Activated naive CD8-positive, alpha-beta T cell (primary cell): ENCODE measurements around the gene APEX2.
A peak's percentile ranks its signal among the peaks of the same experiment; 100 is the strongest.
"Not testable (repeated sequence)": the region's sequence is repeated elsewhere in the genome, so short reads cannot be mapped to it uniquely, and the experiment has no call there.

Source experiments
- H3K27ac Mint-ChIP-seq: one replicate; pipeline ENCODE4 v1.8.0; 2021; ENCODE audit warnings: mixed read lengths
- H3K27me3 Mint-ChIP-seq: one replicate; pipeline ENCODE4 v1.8.0; 2021; ENCODE audit warnings: mixed read lengths
- H3K36me3 Mint-ChIP-seq: one replicate; pipeline ENCODE4 v1.8.0; 2021; ENCODE audit warnings: mixed read lengths
- H3K4me1 Mint-ChIP-seq: one replicate; pipeline ENCODE4 v1.8.0; 2021; ENCODE audit warnings: low read depth, mixed read lengths
- H3K4me3 Mint-ChIP-seq: one replicate; pipeline ENCODE4 v1.8.0; 2021; ENCODE audit warnings: mild to moderate bottlenecking, mixed read lengths
- H3K9me3 Mint-ChIP-seq: one replicate; pipeline ENCODE4 v1.8.0; 2021; ENCODE audit warnings: low read depth, mixed read lengths

Gene APEX2

GRCh38 chrX:54999717-55000598, at the start of gene APEX2:
APEX2 (plus strand) TSS chrX:55000363; CDS start chrX:55000423, 60 bp downstream.
- H3K36me3 Mint-ChIP-seq, result peaks cover 3% of the 10 kb centered on the region
- H3K27ac Mint-ChIP-seq, result peak within 1 kb of the TSS; percentile 89
- no peaks in the 10 kb centered on the region for H3K9me3 Mint-ChIP-seq
- H3K4me3 Mint-ChIP-seq, result peak within 1 kb of the TSS; percentile 96
- H3K4me1 Mint-ChIP-seq, result peaks cover 26% of the 10 kb centered on the region
- H3K27me3 Mint-ChIP-seq, result no peaks in the 10 kb centered on the region

GRCh38 chrX:54950730-54951375, 49.3 kb upstream of the APEX2 start:
- H3K9me3 Mint-ChIP-seq, result no peaks in the 10 kb centered on the region
- peaks cover 2% of the 10 kb centered on the region for H3K36me3 Mint-ChIP-seq

GRCh38 chrX:54961750-54962149, 38.4 kb upstream of the APEX2 start:
- H3K4me3 Mint-ChIP-seq, result no peak overlapping the region
- H3K27ac Mint-ChIP-seq, result no peak overlapping the region
- peaks cover 35% of the 10 kb centered on the region for H3K4me1 Mint-ChIP-seq
- no peaks in the 10 kb centered on the region for H3K9me3 Mint-ChIP-seq
- H3K27me3 Mint-ChIP-seq, result no peaks in the 10 kb centered on the region
- H3K36me3 Mint-ChIP-seq, result peaks cover 2% of the 10 kb centered on the region

More at GRCh38 chrX:54950730-54951375, 49.3 kb upstream of the APEX2 start:
- Mint-ChIP-seq H3K27ac (no peak overlapping the region), H3K4me1 (no peaks in the 10 kb centered on the region), H3K27me3 (no peaks in the 10 kb centered on the region), H3K4me3 (no peak overlapping the region)

- no peaks in the 10 kb centered on the region for H3K27me3 Mint-ChIP-seq
- H3K4me1 Mint-ChIP-seq, result peaks cover 39% of the 10 kb centered on the region
Measured at GRCh38 chrX:54964766-54965497, 35.2 kb upstream of the APEX2 start.

GRCh38 chrX:54977387-54977786, 22.8 kb upstream of the APEX2 start:
- H3K27me3 Mint-ChIP-seq, result no peaks in the 10 kb centered on the region
- H3K27ac Mint-ChIP-seq, result no peak overlapping the region
- H3K36me3 Mint-ChIP-seq, result peaks cover 2% of the 10 kb centered on the region
- H3K4me3 Mint-ChIP-seq, result no peak overlapping the region
- H3K4me1 Mint-ChIP-seq, result no peaks in the 10 kb centered on the region
- H3K9me3 Mint-ChIP-seq, result no peaks in the 10 kb centered on the region

More at GRCh38 chrX:54964766-54965497, 35.2 kb upstream of the APEX2 start:
- no peaks in the 10 kb centered on the region for H3K9me3 Mint-ChIP-seq
- H3K36me3 Mint-ChIP-seq, result peaks cover 2% of the 10 kb centered on the region
- peak overlapping the region; percentile 22 for H3K27ac Mint-ChIP-seq
- peak overlapping the region; percentile 61 for H3K4me3 Mint-ChIP-seq

- peaks cover 2% of the 10 kb centered on the region for H3K36me3 Mint-ChIP-seq
- H3K27me3 Mint-ChIP-seq, result no peaks in the 10 kb centered on the region
- no peaks in the 10 kb centered on the region for H3K4me1 Mint-ChIP-seq
- H3K4me3 Mint-ChIP-seq, result no peak overlapping the region
- H3K27ac Mint-ChIP-seq, result no peak overlapping the region
- no peaks in the 10 kb centered on the region for H3K9me3 Mint-ChIP-seq
Measured at GRCh38 chrX:54978448-54978847, 21.7 kb upstream of the APEX2 start.

GRCh38 chrX:54979432-54979831, 20.7 kb upstream of the APEX2 start:
- H3K4me1 Mint-ChIP-seq, result no peaks in the 10 kb centered on the region

GRCh38 chrX:54980334-54980733, 19.8 kb upstream of the APEX2 start:
- no peaks in the 10 kb centered on the region for H3K9me3 Mint-ChIP-seq
- H3K27ac Mint-ChIP-seq, result no peak overlapping the region
- no peaks in the 10 kb centered on the region for H3K4me1 Mint-ChIP-seq
- peaks cover 2% of the 10 kb centered on the region for H3K36me3 Mint-ChIP-seq
- no peak overlapping the region for H3K4me3 Mint-ChIP-seq
- H3K27me3 Mint-ChIP-seq, result no peaks in the 10 kb centered on the region

More at GRCh38 chrX:54979432-54979831, 20.7 kb upstream of the APEX2 start:
- Mint-ChIP-seq H3K9me3 (no peaks in the 10 kb centered on the region), H3K36me3 (peaks cover 2% of the 10 kb centered on the region), H3K27me3 (no peaks in the 10 kb centered on the region), H3K27ac (no peak overlapping the region), H3K4me3 (no peak overlapping the region)

- not testable (repeated sequence) for H3K36me3 Mint-ChIP-seq, H3K4me3 Mint-ChIP-seq, H3K27me3 Mint-ChIP-seq
Measured at GRCh38 chrX:54983306-54983705, 16.9 kb upstream of the APEX2 start.

GRCh38 chrX:54991706-54992105, 8.5 kb upstream of the APEX2 start:
- Mint-ChIP-seq H3K9me3 (peaks cover 4% of the 10 kb centered on the region), H3K36me3 (no peaks in the 10 kb centered on the region), H3K4me1 (no peaks in the 10 kb centered on the region), H3K27ac (no peak overlapping the region), H3K27me3 (no peaks in the 10 kb centered on the region), H3K4me3 (no peak overlapping the region)

More at GRCh38 chrX:54983306-54983705, 16.9 kb upstream of the APEX2 start:
- not testable (repeated sequence) for H3K27ac Mint-ChIP-seq, H3K9me3 Mint-ChIP-seq, H3K4me1 Mint-ChIP-seq

GRCh38 chrX:54992911-54993622, 7.1 kb upstream of the APEX2 start:
- Mint-ChIP-seq H3K27ac (no peak overlapping the region), H3K4me3 (no peak overlapping the region), H3K9me3 (no peaks in the 10 kb centered on the region), H3K36me3 (no peaks in the 10 kb centered on the region), H3K4me1 (no peaks in the 10 kb centered on the region), H3K27me3 (no peaks in the 10 kb centered on the region)

GRCh38 chrX:54994099-54994498, 6.1 kb upstream of the APEX2 start, which contains the start of gene PFKFB1:
PFKFB1 (minus strand) TSS chrX:54994188; CDS start chrX:54994007, 181 bp downstream.
- Mint-ChIP-seq H3K4me1 (peaks cover under 1% of the 10 kb centered on the region), H3K36me3 (no peaks in the 10 kb centered on the region), H3K9me3 (no peaks in the 10 kb centered on the region), H3K4me3 (no peak within 1 kb of the TSS), H3K27me3 (no peaks in the 10 kb centered on the region), H3K27ac (no peak within 1 kb of the TSS)

- Mint-ChIP-seq H3K27ac (no peak overlapping the region), H3K27me3 (no peaks in the 10 kb centered on the region), H3K4me1 (peaks cover 5% of the 10 kb centered on the region), H3K9me3 (no peaks in the 10 kb centered on the region), H3K36me3 (no peaks in the 10 kb centered on the region), H3K4me3 (no peak overlapping the region)
Measured at GRCh38 chrX:54994668-54995351, 5.4 kb upstream of the APEX2 start.

- Mint-ChIP-seq H3K36me3 (no peaks in the 10 kb centered on the region), H3K4me1 (peaks cover 5% of the 10 kb centered on the region), H3K4me3 (no peak overlapping the region), H3K27ac (no peak overlapping the region), H3K9me3 (no peaks in the 10 kb centered on the region), H3K27me3 (no peaks in the 10 kb centered on the region)
Measured at GRCh38 chrX:54995621-54996020, 4.5 kb upstream of the APEX2 start.
